Loucy (cell line): Measurements from ENCODE around the gene ZCCHC2.

Experiments
- H2AFZ ChIP-seq: fragments of 200-600 bp; sonication (generic); 2 replicates; pipeline ENCODE4 v1.6.0; 2016; ENCODE audit warnings: antibody characterized with exemption, mild to moderate bottlenecking, low read length, moderate library complexity
- H3F3A ChIP-seq: fragments of 200-600 bp; 2 replicates; pipeline ENCODE4 v1.6.0; 2016; ENCODE audit warnings: antibody characterized with exemption, low read depth, mild to moderate bottlenecking
- H3K27me3 ChIP-seq: fragments of 200-600 bp; sonication (generic); 2 replicates; pipeline ENCODE4 v1.6.1; 2014; ENCODE audit warnings: low read length, mild to moderate bottlenecking; ENCODE audit not compliant: insufficient read depth, poor library complexity, severe bottlenecking
- H3K36me3 ChIP-seq: fragments of 200-600 bp; sonication (generic); 2 replicates; pipeline ENCODE4 v1.6.1; 2016; ENCODE audit warnings: low read length; ENCODE audit not compliant: insufficient read depth
- H3K4me1 ChIP-seq: fragments of 200-600 bp; sonication (generic); 2 replicates; pipeline ENCODE4 v1.5.1; 2014; ENCODE audit warnings: low read length, mild to moderate bottlenecking; ENCODE audit not compliant: insufficient read depth, poor library complexity, severe bottlenecking
- H3K4me2 ChIP-seq: fragments of 200-600 bp; sonication (generic); 2 replicates; pipeline ENCODE4 v1.6.0; 2014; ENCODE audit warnings: antibody characterized with exemption, low read length, low read depth, mild to moderate bottlenecking; ENCODE audit not compliant: poor library complexity, severe bottlenecking
- H3K4me3 ChIP-seq: fragments of 200-600 bp; sonication (generic); 2 replicates; pipeline ENCODE4 v1.5.1; 2014; ENCODE audit warnings: low read length, mild to moderate bottlenecking, mixed read lengths; ENCODE audit not compliant: poor library complexity, severe bottlenecking
- H3K79me2 ChIP-seq: fragments of 200-600 bp; sonication (generic); 2 replicates; pipeline ENCODE4 v1.6.1; 2014; ENCODE audit warnings: low read length; ENCODE audit not compliant: insufficient read depth
- H3K9ac ChIP-seq: fragments of 200-600 bp; sonication (generic); 2 replicates; pipeline ENCODE4 v1.6.0; 2014; ENCODE audit warnings: mild to moderate bottlenecking, low read depth, low read length, moderate library complexity; ENCODE audit not compliant: poor library complexity, severe bottlenecking
- H3K9me2 ChIP-seq: fragments of 200-600 bp; sonication (generic); replicated peaks from 2 replicates; pipeline ENCODE4 v1.6.1; 2016; ENCODE audit warnings: low read depth, low read length, mixed read lengths
- H3K9me3 ChIP-seq: fragments of 200-600 bp; sonication (generic); 2 replicates; pipeline ENCODE4 v1.6.1; 2014; ENCODE audit warnings: mild to moderate bottlenecking, antibody characterized with exemption, low read length, low read depth; ENCODE audit not compliant: insufficient read depth
- H4K20me1 ChIP-seq: fragments of 200-600 bp; sonication (generic); 2 replicates; pipeline ENCODE4 v1.6.0; 2014; ENCODE audit warnings: antibody characterized with exemption, low read length, mild to moderate bottlenecking; ENCODE audit not compliant: insufficient read depth, poor library complexity, severe bottlenecking
- CTCF ChIP-seq: fragments of 200-600 bp; sonication (generic); conservative IDR thresholded peaks from 2 replicates; pipeline ENCODE4 v1.5.1; 2014; ENCODE audit warnings: mild to moderate bottlenecking, antibody characterized with exemption, low read length
- EZH2phosphoT487 ChIP-seq: fragments of 200-600 bp; IDR thresholded peaks from 2 replicates; pipeline ENCODE4 v1.6.1; 2018; ENCODE audit warnings: antibody characterized with exemption, mild to moderate bottlenecking, moderate library complexity, borderline replicate concordance

The ZCCHC2 gene

GRCh38 chr18:62555135-62555534, 32.3 kb downstream of the ZCCHC2 start:
- Histone ChIP-seq H3K4me2 (no peak overlapping the region), H3K36me3 (peaks cover 73% of the 10 kb centered on the region; the same call in 1 of the 2 replicates), H4K20me1 (no peaks in the 10 kb centered on the region), H3K9ac (no peak overlapping the region), H3F3A (no peaks in the 10 kb centered on the region), H3K9me3 (no peaks in the 10 kb centered on the region), H3K9me2 (no peaks in the 10 kb centered on the region), H3K79me2 (no peaks in the 10 kb centered on the region), H3K4me1 (peaks cover 13% of the 10 kb centered on the region), H3K4me3 (no peak overlapping the region), H3K27me3 (no peaks in the 10 kb centered on the region), H2AFZ (no peak overlapping the region)
- TF ChIP-seq EZH2phosphoT487 (no peak), CTCF (no peak)

- Histone ChIP-seq H3K79me2 (no peaks in the 10 kb centered on the region), H3K4me3 (no peak overlapping the region), H3F3A (no peaks in the 10 kb centered on the region), H3K9me3 (no peaks in the 10 kb centered on the region), H3K9ac (no peak overlapping the region), H3K9me2 (no peaks in the 10 kb centered on the region), H4K20me1 (no peaks in the 10 kb centered on the region), H3K4me1 (peaks cover 13% of the 10 kb centered on the region), H3K4me2 (no peak overlapping the region), H3K36me3 (peaks cover 72% of the 10 kb centered on the region), H2AFZ (no peak overlapping the region), H3K27me3 (no peaks in the 10 kb centered on the region)
- TF ChIP-seq CTCF: no peak
- no peak for TF ChIP-seq EZH2phosphoT487
Measured at GRCh38 chr18:62556397-62556796, 33.6 kb downstream of the ZCCHC2 start.

- no peaks in the 10 kb centered on the region for H3K9me2 ChIP-seq
- H4K20me1 ChIP-seq: no peaks in the 10 kb centered on the region
- H3K4me2 ChIP-seq: no peak overlapping the region
- no peaks in the 10 kb centered on the region for H3K9me3 ChIP-seq
- H3K36me3 ChIP-seq: peaks cover 69% of the 10 kb centered on the region
- H2AFZ ChIP-seq: no peak overlapping the region
- no peak for TF ChIP-seq EZH2phosphoT487
- TF ChIP-seq CTCF: no peak
- no peaks in the 10 kb centered on the region for H3F3A ChIP-seq
- no peak overlapping the region for H3K9ac ChIP-seq
- no peaks in the 10 kb centered on the region for H3K27me3 ChIP-seq
- no peaks in the 10 kb centered on the region for H3K79me2 ChIP-seq
- H3K4me1 ChIP-seq: peaks cover 13% of the 10 kb centered on the region
- H3K4me3 ChIP-seq: no peak overlapping the region
Measured at GRCh38 chr18:62558015-62558663, 35.3 kb downstream of the ZCCHC2 start.
